Measurements from ENCODE around the gene SMAD9. TPM values are rescaled to one million over a fixed set of nuclear protein-coding genes. Genes with fewer than 3 reads are reported as not detected.
A peak's percentile ranks its signal among the peaks of the same experiment; 100 is the strongest.

The SMAD9 gene
- total and polyA plus RNA-seq, 2 of the 13 experiments (the other 11 are each of a cell fraction or from before 2014, with no cell fraction given): 4.2 to 7.7 TPM

GRCh38 chr13:36870050-36870692 is 49.9 kb downstream of the SMAD9 start (continued):
- TF ChIP-seq ZNF609 (CRISPR knock-in tag; IDR thresholded peaks at IDR 0.05; ENCODE audit: borderline replicate concordance) (peak; percentile 34; the same call in 1 of the 2 replicates), MEF2D (CRISPR knock-in tag; IDR thresholded peaks at IDR 0.05) (no peak), ZNF629 (CRISPR knock-in tag; conservative IDR thresholded peaks at IDR 0.05) (no peak), MED1 (CRISPR knock-in tag; IDR thresholded peaks at IDR 0.05) (peak; percentile 76), NFE2 (CRISPR knock-in tag; IDR thresholded peaks at IDR 0.05) (no peak), AHDC1 (CRISPR knock-in tag; IDR thresholded peaks at IDR 0.05; ENCODE audit: borderline replicate concordance) (peak; percentile 39; the same call in 1 of the 2 replicates), ZNF235 (CRISPR knock-in tag; IDR thresholded peaks at IDR 0.05; ENCODE audit: borderline replicate concordance) (no peak), SAP130 (CRISPR knock-in tag; IDR thresholded peaks at IDR 0.05; ENCODE audit: low read depth) (peak; percentile 61), ZNF510 (CRISPR knock-in tag; IDR thresholded peaks at IDR 0.05; ENCODE audit: low read depth) (no peak), SP4 (CRISPR knock-in tag; IDR thresholded peaks at IDR 0.05) (no peak), HNRNPUL1 (IDR thresholded peaks at IDR 0.05; ENCODE audit: low read depth, low read length) (no peak), NR2F1 (CRISPR knock-in tag; IDR thresholded peaks at IDR 0.05) (no peak), MXD1 (CRISPR knock-in tag; IDR thresholded peaks at IDR 0.05) (no peak), ZNF549 (CRISPR knock-in tag; IDR thresholded peaks at IDR 0.05) (no peak), PREB (CRISPR knock-in tag; IDR thresholded peaks at IDR 0.05) (no peak), HCFC1 (IDR thresholded peaks at IDR 0.05; ENCODE audit: low read depth, low read length) (no peak), NPAS2 (CRISPR knock-in tag; IDR thresholded peaks at IDR 0.05; ENCODE audit: borderline replicate concordance) (no peak)

All from HepG2 (cell line).